K562 (cell line): Measurements from ENCODE around the gene NPC1L1. TPM values are rescaled to one million over a fixed set of nuclear protein-coding genes. Genes with fewer than 3 reads are reported as not detected.

Source experiments
- ATAC-seq: fragments of 200-7000 bp; cut with Tn5 transposase; 3 replicates; pipeline ENCODE4 v1.9.1; 2020; ENCODE audit warnings: moderate library complexity
- BruUV-seq: library from RNA; stranded (reverse); fragments of 400-500 nt; replicated peaks from 2 replicates; lab custom pipeline; 2021; lab: Mats Ljungman, UMichigan
- CTCF ChIA-PET: fragments of 300-600 bp; formaldehyde crosslinking; extraction: SDS; loops from one replicate; lab custom pipeline; 2021; ENCODE audit warnings: low intra/inter-chr PET ratio; lab: Yijun Ruan, JAX
- POLR2A ChIA-PET: fragments of 300-600, 350-650 bp; sonication (Branson Sonifier 250); formaldehyde crosslinking; extraction: SDS; loops from one replicate; lab custom pipeline; 2021; ENCODE audit warnings: antibody characterized with exemption, inconsistent platforms; lab: Yijun Ruan, JAX
- DNase-seq, 4 experiments: peaks; one replicate each; pipeline versions ENCODE4 v3.0.0 to v3.0.0-alpha.2; 2011 to 2018; ENCODE audit warnings: low spot score in 3 of 4, mixed read lengths in 3 of 4; ENCODE audit errors: extremely low read depth in 1 of 4
- FAIRE-seq: peaks from 2 replicates; lab custom pipeline; 2011; peaks lifted over from hg19 to GRCh38; lab: Jason Lieb, UNC
- H2AFZ ChIP-seq: 2 replicates; pipeline ENCODE4 v1.6.0; 2011; ENCODE audit warnings: low read depth, low read length, control low read depth, inconsistent platforms
- H3K27ac ChIP-seq: fragments of 200-600 bp; 3 replicates; pipeline ENCODE4 v1.8.0; 2011; ENCODE audit warnings: low read depth, mild to moderate bottlenecking, control low read depth, inconsistent platforms, low read length, moderate library complexity, mixed read lengths; ENCODE audit errors: extremely low read depth
- H3K27me3 ChIP-seq, 2 experiments: fragments of 300-600 bp in 1 of 2; 2 replicates in 1 of 2; 3 replicates in 1 of 2; pipeline versions ENCODE4 v1.6.0 to v1.8.0; 2011; ENCODE audit warnings: inconsistent platforms in 2 of 2, low read length in 2 of 2, mild to moderate bottlenecking in 1 of 2, mixed read lengths in 1 of 2, moderate library complexity in 1 of 2; ENCODE audit not compliant: control insufficient read depth in 2 of 2, insufficient read depth in 2 of 2
- H3K36me3 ChIP-seq: fragments of 300-600 bp; 3 replicates; pipeline ENCODE4 v1.8.0; 2011; ENCODE audit warnings: mild to moderate bottlenecking, low read length, inconsistent platforms; ENCODE audit not compliant: control insufficient read depth, insufficient read depth
- H3K4me1 ChIP-seq, 2 experiments: fragments of 200-600 bp in 1 of 2; replicated peaks in 1 of 2; 2 replicates in 1 of 2; 3 replicates in 1 of 2; pipeline versions ENCODE4 v1.5.1 to v1.8.0; 2011; ENCODE audit warnings: inconsistent platforms in 2 of 2, low read length in 2 of 2, mild to moderate bottlenecking in 1 of 2, mixed read lengths in 1 of 2, moderate library complexity in 1 of 2; ENCODE audit not compliant: control insufficient read depth in 2 of 2, insufficient read depth in 2 of 2
- H3K4me2 ChIP-seq: 2 replicates; pipeline ENCODE4 v1.6.1; 2011; ENCODE audit warnings: low read length, control low read depth, inconsistent platforms, mixed read lengths; ENCODE audit not compliant: insufficient read depth
- H3K4me3 ChIP-seq: fragments of 200-600 bp; sonication (generic), shearing (Covaris generic); 2 replicates; pipeline ENCODE4 v1.5.1; 2016; ENCODE audit warnings: control low read depth, inconsistent platforms
- H3K79me2 ChIP-seq: fragments of 200-600 bp; 3 replicates; pipeline ENCODE4 v1.8.0; 2011; ENCODE audit warnings: low read length, inconsistent platforms; ENCODE audit not compliant: control insufficient read depth, insufficient read depth
- H3K9ac ChIP-seq, 2 experiments: 2 replicates each; pipeline versions ENCODE4 v1.6.0 to v1.6.1; 2011; ENCODE audit warnings: low read depth in 2 of 2, low read length in 2 of 2, control low read depth in 1 of 2, inconsistent platforms in 1 of 2, mild to moderate bottlenecking in 1 of 2, mixed read lengths in 1 of 2; ENCODE audit not compliant: insufficient read depth in 1 of 2
- H3K9me1 ChIP-seq: one replicate; pipeline ENCODE4 v1.6.0; 2011; ENCODE audit warnings: inconsistent platforms, mild to moderate bottlenecking, low read length, moderate library complexity; ENCODE audit not compliant: control insufficient read depth, insufficient read depth
- H3K9me3 ChIP-seq: replicated peaks from 2 replicates; pipeline ENCODE4 v1.5.1; 2011; ENCODE audit warnings: low read depth, low read length, inconsistent platforms; ENCODE audit not compliant: control insufficient read depth, insufficient read depth
- H4K20me1 ChIP-seq: replicated peaks from 2 replicates; pipeline ENCODE4 v1.6.1; 2011; ENCODE audit warnings: low read length, inconsistent platforms, mixed read lengths; ENCODE audit not compliant: control insufficient read depth, insufficient read depth
- CHCHD3 ChIP-seq: fragments of 250-450 bp; sonication (Bioruptor Pico); IDR thresholded peaks from 2 replicates; pipeline ENCODE4 v2.1.2; 2022; ENCODE audit warnings: mild to moderate bottlenecking
- ETV1 ChIP-seq: fragments of 450-650 bp; conservative IDR thresholded peaks from 2 replicates; pipeline ENCODE4 v1.6.1; 2016; ENCODE audit warnings: missing genetic modification characterization, control low read depth, low read depth, missing compliant biosample characterization
- EZH2 ChIP-seq: IDR thresholded peaks from 2 replicates; pipeline ENCODE4 v1.6.1; 2012; ENCODE audit warnings: low read depth, mild to moderate bottlenecking, inconsistent platforms, low read length, borderline replicate concordance
- GTF2E2 ChIP-seq: fragments of 200-800 bp; sonication (Bioruptor generic); IDR thresholded peaks from 2 replicates; pipeline ENCODE4 v1.6.1; 2016; ENCODE audit warnings: missing genetic modification characterization, missing compliant biosample characterization
- L3MBTL2 ChIP-seq: fragments of 450-650 bp; IDR thresholded peaks from 2 replicates; pipeline ENCODE4 v1.6.1; 2016; ENCODE audit warnings: mild to moderate bottlenecking, moderate library complexity
- MED1 ChIP-seq: sonication (generic); formaldehyde crosslinking; IDR thresholded peaks from 2 replicates; pipeline ENCODE4 v1.8.1; 2023; ENCODE audit warnings: missing genetic modification reagents, borderline replicate concordance
- PHB2 ChIP-seq: fragments of 450-650 bp; IDR thresholded peaks from 2 replicates; pipeline ENCODE4 v1.6.1; 2017; ENCODE audit warnings: low read depth
- RBBP5 ChIP-seq: fragments of 200-600 bp; sonication (generic); IDR thresholded peaks from 2 replicates; pipeline ENCODE4 v1.6.1; 2012; ENCODE audit warnings: borderline replicate concordance, mild to moderate bottlenecking, low read length, control low read depth, inconsistent platforms; ENCODE audit not compliant: insufficient read depth, poor library complexity, severe bottlenecking
- SIRT6 ChIP-seq: IDR thresholded peaks from one replicate; pipeline ENCODE4 v1.6.1; 2012; ENCODE audit warnings: low read depth, mild to moderate bottlenecking, control low read depth, inconsistent platforms, low read length, moderate library complexity
- SMC3 ChIP-seq: conservative IDR thresholded peaks from 2 replicates; pipeline ENCODE4 v1.6.1; 2011; ENCODE audit warnings: low read depth, low read length, improper control_type of control experiment; ENCODE audit not compliant: insufficient read depth
- ZBTB7A ChIP-seq: IDR thresholded peaks from 2 replicates; pipeline ENCODE4 v1.6.1; 2011; ENCODE audit warnings: low read depth, mild to moderate bottlenecking, low read length, moderate library complexity, borderline replicate concordance; ENCODE audit not compliant: control insufficient read depth
- ZFP1 ChIP-seq: fragments of 450-650 bp; formaldehyde crosslinking; IDR thresholded peaks from 2 replicates; pipeline ENCODE4 v1.4.0; 2020; ENCODE audit warnings: mild to moderate bottlenecking, mixed read lengths
- ZNF12 ChIP-seq: sonication (generic); formaldehyde crosslinking; IDR thresholded peaks from 2 replicates; pipeline ENCODE4 v1.4.0; 2020; ENCODE audit warnings: mild to moderate bottlenecking, missing genetic modification reagents
- ZNF232 ChIP-seq: sonication (generic); formaldehyde crosslinking; IDR thresholded peaks from 2 replicates; pipeline ENCODE4 v1.8.0; 2022; ENCODE audit warnings: mild to moderate bottlenecking, missing genetic modification reagents
- ZNF699 ChIP-seq: fragments of 250-450 bp; sonication (Bioruptor Pico); IDR thresholded peaks from 2 replicates; pipeline ENCODE4 v1.8.0; 2021; ENCODE audit warnings: mild to moderate bottlenecking, moderate library complexity; ENCODE audit not compliant: insufficient replicate concordance
- WGBS: fragments of 100-300 bp; shearing (Covaris generic); methylation state at CpG from one replicate; pipeline ENCODE4 v1.1.6; 2016; ENCODE audit warnings: low coverage, mixed read lengths; ENCODE audit not compliant: insufficient coverage; ENCODE audit errors: missing lambda C conversion rate; 5-methylcytosine and 5-hydroxymethylcytosine counted together
- in situ Hi-C: fragments of 300-500 bp; cut with MboI; formaldehyde crosslinking; loops from 4 replicates; pipeline ENCODE4 v1.15.0; 2018; ENCODE audit warnings: inconsistent platforms, mixed read lengths
- intact Hi-C: fragments of 100-400 bp; cut with micrococcal nuclease; formaldehyde crosslinking; loops from 2 replicates; pipeline ENCODE4 v1.14.2; 2022
- polyA plus RNA-seq, 8 experiments: library from polyadenylated mRNA; depleted of rRNA in 4 of 8; stranded (reverse) in 5 of 8; unstranded in 3 of 8; fragments of >200 nt; fragmentation: Nextera tagmentation in 2 of 8; fragmentation: Illumina TruSeq in 1 of 8; extraction: Ambion mirVana in 2 of 8; extraction: Trizol in 1 of 8; gene quantifications; 2 replicates each; pipeline versions ENCODE4 v1.2.1 to v1.2.3, GENCODE V29; 2011 to 2014; ENCODE audit warnings: inconsistent platforms in 1 of 8, missing spikeins in 1 of 8
- total RNA-seq, 7 experiments: library from RNA; depleted of rRNA in 6 of 7; stranded (reverse); fragments of >200 nt in 6 of 7; fragmentation: Illumina TruSeq in 2 of 7; extraction: Trizol in 2 of 7; gene quantifications; 2 replicates each; pipeline versions ENCODE4 v1.2.1 to v1.2.3, GENCODE V29; 2011 to 2021; ENCODE audit warnings: low replicate concordance in 1 of 7
- TF ChIP-seq, protein P1 (sequence below): sonication (generic); formaldehyde crosslinking; IDR thresholded peaks from 2 replicates; pipeline ENCODE4 v1.8.0; 2023; ENCODE audit warnings: mild to moderate bottlenecking, missing genetic modification reagents

Gene NPC1L1
- total and polyA plus RNA-seq, 9 of the 15 experiments (the other 6 are each of a cell fraction or from before 2014, with no cell fraction given): 0.01 to 0.18 (median 0.07) TPM; not detected in 4

DNA sequence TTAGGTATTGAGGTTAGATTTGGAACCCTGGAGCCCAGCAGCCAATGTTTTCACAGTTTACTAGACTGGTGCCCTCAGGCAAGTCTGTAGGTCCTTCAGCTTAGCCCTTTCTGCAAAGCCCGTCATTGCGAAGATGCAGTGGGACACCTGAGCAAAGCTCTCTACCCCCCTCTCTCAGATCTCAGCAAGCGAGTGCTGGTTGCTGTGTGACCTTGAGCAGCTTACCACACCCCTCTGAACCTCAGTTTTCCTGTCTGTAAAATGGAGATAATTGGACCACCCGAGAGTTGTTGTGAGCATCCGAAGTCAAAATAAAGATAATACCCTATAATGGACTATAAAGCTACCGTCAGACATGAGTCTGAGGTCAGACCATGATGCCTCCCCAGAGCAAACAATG lies 3.7 kb downstream of the NPC1L1 start:
- H3K4me2 ChIP-seq: no peak overlapping the region
- no peak for ATAC-seq
- H3K27me3 ChIP-seq: no peaks in the 10 kb centered on the region
- DNase-seq: no peak
- intact Hi-C loops (no loop called here), in situ Hi-C loops (no loop called here)
- BruUV-seq: no TSS peak
- no peak overlapping the region for H2AFZ ChIP-seq
- FAIRE-seq: no peak
- H4K20me1 ChIP-seq: no peaks in the 10 kb centered on the region
- H3K9me1 ChIP-seq: no peaks in the 10 kb centered on the region
- H3K79me2 ChIP-seq: no peaks in the 10 kb centered on the region
- H3K4me1 ChIP-seq: peaks cover 3 to 53% of the 10 kb centered on the region in 2 experiments; a peak in 4 of 5 replicates
- no peak overlapping the region for H3K4me3 ChIP-seq
- 47% methylated on average over 6 of the region's 6 CpGs for WGBS
- no peaks in the 10 kb centered on the region for H3K36me3 ChIP-seq
- ChIA-PET CTCF (no interaction called here), POLR2A (interaction anchor here (0.6 to 0.9 kb wide), 2 partner anchors 19 to 67 kb away, joined by 3 read pairs; no protein-coding TSS in a partner anchor)
- no peaks in the 10 kb centered on the region for H3K9me3 ChIP-seq
- no peak overlapping the region for H3K27ac ChIP-seq
- H3K9ac ChIP-seq: 0 out of 4 replicates have a peak overlapping the region, but pooled peaks of 1 of the 2 experiments have one; percentile 68
- no peak for TF ChIP-seq EZH2
- no peak for TF ChIP-seq SMC3
- no peak for TF ChIP-seq PHB2
- no peak for TF ChIP-seq GTF2E2 (tag)
- TF ChIP-seq ZFP1: no peak
- no peak for TF ChIP-seq ZNF699 (CRISPR knock-in tag)
- TF ChIP-seq, protein P1, sequence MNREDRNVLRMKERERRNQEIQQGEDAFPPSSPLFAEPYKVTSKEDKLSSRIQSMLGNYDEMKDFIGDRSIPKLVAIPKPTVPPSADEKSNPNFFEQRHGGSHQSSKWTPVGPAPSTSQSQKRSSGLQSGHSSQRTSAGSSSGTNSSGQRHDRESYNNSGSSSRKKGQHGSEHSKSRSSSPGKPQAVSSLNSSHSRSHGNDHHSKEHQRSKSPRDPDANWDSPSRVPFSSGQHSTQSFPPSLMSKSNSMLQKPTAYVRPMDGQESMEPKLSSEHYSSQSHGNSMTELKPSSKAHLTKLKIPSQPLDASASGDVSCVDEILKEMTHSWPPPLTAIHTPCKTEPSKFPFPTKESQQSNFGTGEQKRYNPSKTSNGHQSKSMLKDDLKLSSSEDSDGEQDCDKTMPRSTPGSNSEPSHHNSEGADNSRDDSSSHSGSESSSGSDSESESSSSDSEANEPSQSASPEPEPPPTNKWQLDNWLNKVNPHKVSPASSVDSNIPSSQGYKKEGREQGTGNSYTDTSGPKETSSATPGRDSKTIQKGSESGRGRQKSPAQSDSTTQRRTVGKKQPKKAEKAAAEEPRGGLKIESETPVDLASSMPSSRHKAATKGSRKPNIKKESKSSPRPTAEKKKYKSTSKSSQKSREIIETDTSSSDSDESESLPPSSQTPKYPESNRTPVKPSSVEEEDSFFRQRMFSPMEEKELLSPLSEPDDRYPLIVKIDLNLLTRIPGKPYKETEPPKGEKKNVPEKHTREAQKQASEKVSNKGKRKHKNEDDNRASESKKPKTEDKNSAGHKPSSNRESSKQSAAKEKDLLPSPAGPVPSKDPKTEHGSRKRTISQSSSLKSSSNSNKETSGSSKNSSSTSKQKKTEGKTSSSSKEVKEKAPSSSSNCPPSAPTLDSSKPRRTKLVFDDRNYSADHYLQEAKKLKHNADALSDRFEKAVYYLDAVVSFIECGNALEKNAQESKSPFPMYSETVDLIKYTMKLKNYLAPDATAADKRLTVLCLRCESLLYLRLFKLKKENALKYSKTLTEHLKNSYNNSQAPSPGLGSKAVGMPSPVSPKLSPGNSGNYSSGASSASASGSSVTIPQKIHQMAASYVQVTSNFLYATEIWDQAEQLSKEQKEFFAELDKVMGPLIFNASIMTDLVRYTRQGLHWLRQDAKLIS (CRISPR knock-in tag): no peak
- TF ChIP-seq ETV1: no peak
- no peak for TF ChIP-seq L3MBTL2
- no peak for TF ChIP-seq MED1 (CRISPR knock-in tag)
- no peak for TF ChIP-seq RBBP5
- TF ChIP-seq ZNF12 (CRISPR knock-in tag): no peak
- no peak for TF ChIP-seq CHCHD3
- no peak for TF ChIP-seq ZNF232 (CRISPR knock-in tag)
- TF ChIP-seq ZBTB7A: no peak
- TF ChIP-seq SIRT6: no peak
